Upper lobe of left lung (tissue), 4 donors: Measurements from ENCODE around the gene GLUD1.
"Not testable (repeated sequence)": the region's sequence is repeated elsewhere in the genome, so short reads cannot be mapped to it uniquely, and the experiment has no call there.

ENCODE experiments used
- POLR2A ChIP-seq, 4 donors: fragments of 450-650 bp; IDR thresholded peaks; one replicate each; pipeline ENCODE4 v1.5.1; 2016 to 2017; ENCODE audit warnings: antibody characterized with exemption in 4 of 4, mild to moderate bottlenecking in 2 of 4
- TF ChIP-seq, protein P1 (sequence below), 6 experiments: fragments of 450-650 bp in 4 of 6; fragments of 200-600 bp in 2 of 6; sonication (generic) in 2 of 6; IDR thresholded peaks; one replicate each; pipeline ENCODE4 v1.5.1; 2016 to 2019; ENCODE audit warnings: antibody characterized with exemption in 6 of 6

DNA sequence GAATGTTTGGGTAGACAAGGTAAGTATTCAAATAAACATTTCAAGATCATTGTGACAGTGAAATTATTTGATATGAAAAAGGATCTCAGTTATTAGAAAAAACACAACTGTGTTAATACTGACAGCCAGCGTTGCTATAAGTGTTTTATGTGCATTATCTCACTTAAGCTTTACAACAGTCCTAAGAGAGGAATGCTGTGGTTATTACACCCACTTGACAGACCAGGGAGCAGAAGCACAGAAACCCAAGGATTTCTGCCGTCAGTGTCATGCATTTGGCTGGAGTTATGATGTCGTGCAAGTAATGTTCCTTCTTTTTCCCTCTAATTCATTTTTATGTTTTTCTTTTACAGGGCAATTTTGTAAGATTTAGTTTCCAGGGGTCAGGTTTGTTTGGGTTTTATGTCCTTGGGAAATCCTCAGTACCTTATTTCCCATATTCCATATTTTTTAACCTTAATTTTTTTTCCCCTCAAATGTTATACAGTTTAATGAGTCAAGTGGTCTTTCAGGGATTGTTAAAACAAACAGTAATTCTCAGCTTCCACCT lies 33.0 kb upstream of the GLUD1 start:
- TF ChIP-seq, protein P1, sequence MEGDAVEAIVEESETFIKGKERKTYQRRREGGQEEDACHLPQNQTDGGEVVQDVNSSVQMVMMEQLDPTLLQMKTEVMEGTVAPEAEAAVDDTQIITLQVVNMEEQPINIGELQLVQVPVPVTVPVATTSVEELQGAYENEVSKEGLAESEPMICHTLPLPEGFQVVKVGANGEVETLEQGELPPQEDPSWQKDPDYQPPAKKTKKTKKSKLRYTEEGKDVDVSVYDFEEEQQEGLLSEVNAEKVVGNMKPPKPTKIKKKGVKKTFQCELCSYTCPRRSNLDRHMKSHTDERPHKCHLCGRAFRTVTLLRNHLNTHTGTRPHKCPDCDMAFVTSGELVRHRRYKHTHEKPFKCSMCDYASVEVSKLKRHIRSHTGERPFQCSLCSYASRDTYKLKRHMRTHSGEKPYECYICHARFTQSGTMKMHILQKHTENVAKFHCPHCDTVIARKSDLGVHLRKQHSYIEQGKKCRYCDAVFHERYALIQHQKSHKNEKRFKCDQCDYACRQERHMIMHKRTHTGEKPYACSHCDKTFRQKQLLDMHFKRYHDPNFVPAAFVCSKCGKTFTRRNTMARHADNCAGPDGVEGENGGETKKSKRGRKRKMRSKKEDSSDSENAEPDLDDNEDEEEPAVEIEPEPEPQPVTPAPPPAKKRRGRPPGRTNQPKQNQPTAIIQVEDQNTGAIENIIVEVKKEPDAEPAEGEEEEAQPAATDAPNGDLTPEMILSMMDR (IDR thresholded peaks at IDR 0.05): not testable (repeated sequence)
- TF ChIP-seq POLR2A (IDR thresholded peaks at IDR 0.05): not testable (repeated sequence)
